Colonic mucosa (tissue), 4 donors: ENCODE data around the gene TRAPPC5. TPM values are rescaled to one million over a fixed set of nuclear protein-coding genes. Genes with fewer than 3 reads are reported as not detected.

Experiments used
- DNase-seq: peaks from one replicate; pipeline ENCODE4 v3.0.0-alpha.2; 2020
- H3K27ac ChIP-seq: fragments of 200-600 bp; one replicate; pipeline ENCODE4 v1.8.0; 2021
- H3K27me3 ChIP-seq: fragments of 200-600 bp; one replicate; pipeline ENCODE4 v1.8.0; 2021
- H3K36me3 ChIP-seq: fragments of 200-600 bp; one replicate; pipeline ENCODE4 v1.8.0; 2021
- H3K4me1 ChIP-seq: fragments of 200-600 bp; one replicate; pipeline ENCODE4 v1.8.0; 2021; ENCODE audit warnings: mild to moderate bottlenecking
- H3K4me3 ChIP-seq: fragments of 200-600 bp; one replicate; pipeline ENCODE4 v1.8.0; 2021
- H3K9ac ChIP-seq, 2 donors: one replicate each; pipeline ENCODE4 v1.7.0; 2013; ENCODE audit warnings: control low read depth in 2 of 2, low read depth in 2 of 2, low read length in 2 of 2
- H3K9me3 ChIP-seq: fragments of 200-600 bp; one replicate; pipeline ENCODE4 v1.8.0; 2021
- CTCF ChIP-seq: fragments of 200-600 bp; IDR thresholded peaks from one replicate; pipeline ENCODE4 v1.8.0; 2022; ENCODE audit warnings: antibody characterized with exemption, mild to moderate bottlenecking
- intact Hi-C: fragments of 100-400 bp; cut with DNase I; formaldehyde crosslinking; loops from one replicate; pipeline ENCODE4 v1.14.1; 2022
- total RNA-seq, 2 donors: library from RNA; stranded (reverse); fragmentation: NEBNext Ultra II Directional in 1 of 2; extraction: Animal tissue kit (Norgen Biotek cat#: 25700) in 1 of 2; gene quantifications; one replicate each; pipeline ENCODE4 v1.2.1, GENCODE V29; 2021
- donor health status: healthy.
- donor health status: DM: no; HTN: no; CAD: no.
- donor health status: DM: no; HTN: no; CAD: no.

TRAPPC5 gene
- total RNA-seq, 2 donors from 2014 or later: 107 to 139 TPM

DNA sequence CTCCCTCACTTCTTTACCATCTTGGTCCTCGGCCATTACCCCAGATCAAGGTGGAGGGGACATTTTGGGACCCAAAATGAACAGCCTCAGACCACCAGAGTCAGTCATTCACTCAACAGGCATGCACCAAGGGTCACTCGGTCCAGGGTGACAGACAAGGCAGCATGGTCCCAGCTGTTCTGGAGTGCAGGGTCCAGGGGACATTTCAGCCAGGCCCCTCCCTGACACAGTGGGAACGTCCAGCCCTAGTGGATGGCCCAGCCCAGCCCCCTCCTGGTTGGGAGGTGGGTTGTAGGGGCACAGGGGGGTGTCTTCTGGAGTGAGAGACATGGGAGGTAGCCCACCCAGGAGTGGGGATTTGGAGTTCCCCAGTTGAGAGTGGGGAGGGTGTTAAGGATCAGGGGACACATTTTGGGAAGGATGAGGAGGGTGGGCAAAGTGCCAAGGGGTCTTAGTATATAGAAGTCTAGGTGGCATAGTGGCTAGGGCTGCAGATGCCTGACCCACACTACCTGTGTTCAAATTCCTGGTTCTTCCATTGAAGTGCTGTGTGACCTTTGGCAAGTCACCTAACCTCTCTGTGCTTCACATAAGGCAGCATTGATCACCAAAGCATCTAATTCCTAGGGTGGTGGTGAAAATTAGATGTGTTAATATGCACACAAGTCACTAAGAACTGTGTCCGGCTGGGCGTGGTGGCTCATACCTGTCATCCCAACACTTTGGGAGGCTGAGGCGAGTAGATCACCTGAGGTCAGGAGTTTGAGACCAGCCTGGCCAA lies 23.8 kb downstream of the TRAPPC5 start:
- Histone ChIP-seq H3K27ac (no peak overlapping the region), H3K4me1 (no peaks in the 10 kb centered on the region), H3K27me3 (no peaks in the 10 kb centered on the region), H3K36me3 (no peaks in the 10 kb centered on the region), H3K4me3 (no peak overlapping the region), H3K9ac (no peak overlapping the region), H3K9me3 (no peaks in the 10 kb centered on the region)
- DNase-seq: no peak
- no peak for TF ChIP-seq CTCF
- intact Hi-C loops: no loop called here

DNA sequence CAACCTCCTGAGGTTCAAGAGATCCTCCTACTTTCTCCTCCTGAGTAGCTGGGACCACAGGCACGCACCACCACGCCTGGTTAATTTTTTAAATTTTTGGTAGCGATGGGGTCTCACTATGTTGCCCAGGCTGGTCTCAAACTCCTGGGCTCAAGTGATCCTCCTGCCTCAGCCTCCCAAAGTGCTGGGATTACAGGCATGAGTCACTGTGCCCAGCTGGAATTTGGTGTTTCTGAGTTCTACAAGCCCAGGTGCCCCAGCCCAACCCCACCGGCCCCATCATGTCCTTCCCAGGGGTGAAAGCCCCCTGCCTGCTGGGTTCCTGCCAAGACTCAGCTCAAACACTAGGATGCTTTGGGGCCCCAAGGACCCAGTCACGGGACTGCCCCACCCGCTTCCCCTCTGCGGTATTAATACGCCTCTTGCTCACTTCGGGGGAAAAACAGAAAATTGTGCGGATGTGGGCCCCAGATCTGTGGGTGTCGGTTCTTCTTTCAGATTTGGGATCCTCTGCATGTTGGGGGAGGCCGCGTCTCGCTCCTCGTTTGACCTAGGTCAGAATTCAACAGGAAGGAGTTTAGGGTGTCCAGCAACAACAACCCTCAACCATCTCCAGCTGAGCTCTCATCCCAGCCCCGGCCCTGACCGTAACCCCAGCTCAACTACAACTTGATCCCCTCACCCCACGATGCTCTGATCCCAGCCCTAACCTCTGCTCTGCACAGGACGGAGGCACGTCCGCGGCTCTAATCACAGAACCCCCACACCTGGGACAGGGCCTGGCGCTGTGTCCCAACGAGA lies 25.0 kb downstream of the TRAPPC5 start:
- H3K36me3 ChIP-seq: no peaks in the 10 kb centered on the region
- intact Hi-C loops: no loop called here
- H3K4me1 ChIP-seq: no peaks in the 10 kb centered on the region
- no peak for TF ChIP-seq CTCF
- peak overlapping the region; percentile 32 for H3K27ac ChIP-seq
- H3K9ac ChIP-seq: no peak overlapping the region
- peak; percentile 40 for DNase-seq
- no peak overlapping the region for H3K4me3 ChIP-seq
- H3K9me3 ChIP-seq: no peaks in the 10 kb centered on the region
- no peaks in the 10 kb centered on the region for H3K27me3 ChIP-seq

DNA sequence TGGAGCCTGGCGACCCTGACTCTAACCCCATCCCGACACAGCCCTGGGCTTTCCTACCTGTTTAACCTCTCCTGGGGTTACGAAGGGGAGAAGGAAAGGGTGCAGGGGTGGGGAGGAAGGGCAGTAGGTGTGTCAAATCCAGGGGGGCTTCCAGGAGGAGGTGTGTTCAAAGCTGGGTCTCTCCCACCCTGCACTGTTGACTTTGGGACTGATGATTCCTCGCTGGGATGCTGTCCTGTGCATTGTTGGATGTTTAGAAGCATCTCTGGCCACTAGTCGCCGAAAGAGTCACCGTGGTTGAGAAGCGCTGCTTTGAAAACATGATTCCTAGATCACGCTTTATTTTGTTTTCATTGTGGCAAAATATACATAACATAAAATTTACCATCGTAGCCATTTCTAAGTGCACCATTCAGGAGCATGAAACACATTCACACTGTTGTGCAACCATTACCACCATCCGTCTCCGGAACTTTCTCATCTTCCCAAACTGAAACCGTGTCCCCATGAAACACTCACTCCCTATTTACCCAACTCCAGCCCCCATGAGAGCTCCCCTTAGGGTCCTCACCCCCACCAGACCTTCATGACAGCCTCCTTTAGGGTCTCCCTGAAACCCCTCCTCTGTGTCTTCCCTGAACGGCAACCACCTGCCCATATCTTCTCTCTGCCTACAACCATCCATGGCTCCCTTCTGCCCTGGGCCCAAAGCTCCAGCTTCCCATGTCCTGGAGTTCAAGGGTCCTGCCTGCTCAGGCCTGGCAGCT lies 25.7 kb downstream of the TRAPPC5 start:
- no peak overlapping the region for H3K4me3 ChIP-seq
- peak overlapping the region; percentile 32 for H3K27ac ChIP-seq
- no peak for TF ChIP-seq CTCF
- peak overlapping the region in 1 of 2 donors; percentile 14 for H3K9ac ChIP-seq
- H3K27me3 ChIP-seq: no peaks in the 10 kb centered on the region
- no peak for DNase-seq
- no peaks in the 10 kb centered on the region for H3K9me3 ChIP-seq
- no peaks in the 10 kb centered on the region for H3K36me3 ChIP-seq
- H3K4me1 ChIP-seq: no peaks in the 10 kb centered on the region
- intact Hi-C loops: no loop called here

GRCh38 chr19:7706955-7707456 lies 26.4 kb downstream of the TRAPPC5 start:
- no peaks in the 10 kb centered on the region for H3K4me1 ChIP-seq
- no peak overlapping the region for H3K9ac ChIP-seq
- H3K36me3 ChIP-seq: no peaks in the 10 kb centered on the region
- H3K27ac ChIP-seq: no peak overlapping the region
- H3K27me3 ChIP-seq: no peaks in the 10 kb centered on the region
- no peak overlapping the region for H3K4me3 ChIP-seq
- no peaks in the 10 kb centered on the region for H3K9me3 ChIP-seq
- DNase-seq: no peak
- intact Hi-C loops: no loop called here
- no peak for TF ChIP-seq CTCF

- H3K9ac ChIP-seq: no peak overlapping the region
- no peak for TF ChIP-seq CTCF
- no peak overlapping the region for H3K27ac ChIP-seq
- no peak for DNase-seq
- H3K4me1 ChIP-seq: no peaks in the 10 kb centered on the region
- H3K4me3 ChIP-seq: no peak overlapping the region
- H3K9me3 ChIP-seq: no peaks in the 10 kb centered on the region
- no peaks in the 10 kb centered on the region for H3K36me3 ChIP-seq
- H3K27me3 ChIP-seq: no peaks in the 10 kb centered on the region
- intact Hi-C loops: no loop called here
These were observed 29.4 kb downstream of the TRAPPC5 start for GRCh38 chr19:7709932-7710460.
